Measurements from ENCODE around the gene CLCN2.

GRCh38 chr3:184296616-184297015 lies 64.8 kb downstream of the CLCN2 start:
- no peak for TF ChIP-seq CTCF (IDR thresholded peaks at IDR 0.05)
- TF ChIP-seq POLR2A (IDR thresholded peaks at IDR 0.05): no peak
- no peak for TF ChIP-seq POLR2AphosphoS5 (IDR thresholded peaks at IDR 0.05; ENCODE audit: insufficient read depth in 1 of 2, low read depth in 1 of 2)

All from vagina (tissue), 2 donors.